ENCODE measurements around the gene POU3F3.

Gene POU3F3

DNA sequence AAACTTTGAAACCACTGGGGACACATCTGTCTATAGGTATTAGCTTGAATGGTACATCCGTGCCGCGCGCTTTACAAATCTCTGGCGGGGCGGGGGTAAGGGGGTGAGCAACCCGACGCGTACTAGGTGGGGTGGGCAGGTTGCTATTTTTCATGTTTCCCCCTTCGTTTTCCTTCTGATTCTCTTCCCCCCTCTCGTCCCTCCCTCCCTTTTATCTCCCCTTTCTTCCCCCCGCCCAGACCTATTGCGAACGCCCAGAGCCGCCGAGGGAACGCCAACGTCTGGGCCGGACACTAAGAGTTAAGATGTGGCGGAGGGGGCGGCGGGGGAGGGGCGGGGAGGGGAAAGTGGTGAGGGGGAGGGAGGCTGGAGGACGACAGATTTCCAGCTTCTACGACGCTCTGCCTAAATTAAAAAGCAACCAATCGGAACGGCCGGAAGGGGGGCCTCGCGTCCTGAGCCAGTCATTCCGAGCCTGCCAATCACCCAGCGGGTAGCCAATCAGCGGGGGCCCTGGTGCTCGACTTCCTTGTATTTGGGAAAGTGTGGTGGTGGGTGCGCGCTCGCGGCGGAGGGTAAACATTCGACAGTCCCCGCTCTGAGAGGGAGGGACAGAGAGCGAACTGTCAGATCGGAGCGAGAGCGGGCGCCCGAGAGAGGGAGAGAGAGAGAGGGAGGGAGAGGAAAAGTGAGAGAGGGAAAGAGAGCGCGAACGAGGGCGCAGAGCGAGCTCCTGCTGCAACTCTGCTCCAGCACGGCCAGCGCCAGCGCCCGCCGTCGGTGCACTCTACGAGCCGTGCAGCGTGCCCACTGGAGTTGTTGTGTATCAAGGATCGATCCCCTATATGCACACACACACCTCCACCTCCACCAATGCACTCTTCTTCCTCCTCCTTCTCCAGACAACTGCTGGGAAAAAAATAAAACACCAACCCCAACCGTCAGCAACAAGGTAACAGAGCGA, at the start of gene POU3F3:
TSS of gene POU3F3 (plus strand) at position 582 of the 964 bp plus-strand sequence. CDS start 1,396 bp downstream, outside the sequence.
- Histone ChIP-seq H3K4me1 (ENCODE audit: insufficient read depth, poor library complexity, severe bottlenecking) (no peaks in the 10 kb centered on the region), H3K27ac (ENCODE audit: poor library complexity, severe bottlenecking) (no peak within 1 kb of the TSS), H3K9me3 (ENCODE audit: severe bottlenecking) (no peaks in the 10 kb centered on the region), H3K36me3 (ENCODE audit: low read depth) (no peaks in the 10 kb centered on the region), H3K27me3 (ENCODE audit: insufficient read depth, poor library complexity, severe bottlenecking) (peaks cover 85% of the 10 kb centered on the region), H3K4me3 (ENCODE audit: severe bottlenecking) (no peak within 1 kb of the TSS)
- no peak for DNase-seq (ENCODE audit: low spot score)
- no peak for ATAC-seq (ENCODE audit: low read depth)
- TF ChIP-seq, protein P1, sequence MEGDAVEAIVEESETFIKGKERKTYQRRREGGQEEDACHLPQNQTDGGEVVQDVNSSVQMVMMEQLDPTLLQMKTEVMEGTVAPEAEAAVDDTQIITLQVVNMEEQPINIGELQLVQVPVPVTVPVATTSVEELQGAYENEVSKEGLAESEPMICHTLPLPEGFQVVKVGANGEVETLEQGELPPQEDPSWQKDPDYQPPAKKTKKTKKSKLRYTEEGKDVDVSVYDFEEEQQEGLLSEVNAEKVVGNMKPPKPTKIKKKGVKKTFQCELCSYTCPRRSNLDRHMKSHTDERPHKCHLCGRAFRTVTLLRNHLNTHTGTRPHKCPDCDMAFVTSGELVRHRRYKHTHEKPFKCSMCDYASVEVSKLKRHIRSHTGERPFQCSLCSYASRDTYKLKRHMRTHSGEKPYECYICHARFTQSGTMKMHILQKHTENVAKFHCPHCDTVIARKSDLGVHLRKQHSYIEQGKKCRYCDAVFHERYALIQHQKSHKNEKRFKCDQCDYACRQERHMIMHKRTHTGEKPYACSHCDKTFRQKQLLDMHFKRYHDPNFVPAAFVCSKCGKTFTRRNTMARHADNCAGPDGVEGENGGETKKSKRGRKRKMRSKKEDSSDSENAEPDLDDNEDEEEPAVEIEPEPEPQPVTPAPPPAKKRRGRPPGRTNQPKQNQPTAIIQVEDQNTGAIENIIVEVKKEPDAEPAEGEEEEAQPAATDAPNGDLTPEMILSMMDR (IDR thresholded peaks at IDR 0.05; ENCODE audit: poor library complexity, severe bottlenecking), result no peak

DNA sequence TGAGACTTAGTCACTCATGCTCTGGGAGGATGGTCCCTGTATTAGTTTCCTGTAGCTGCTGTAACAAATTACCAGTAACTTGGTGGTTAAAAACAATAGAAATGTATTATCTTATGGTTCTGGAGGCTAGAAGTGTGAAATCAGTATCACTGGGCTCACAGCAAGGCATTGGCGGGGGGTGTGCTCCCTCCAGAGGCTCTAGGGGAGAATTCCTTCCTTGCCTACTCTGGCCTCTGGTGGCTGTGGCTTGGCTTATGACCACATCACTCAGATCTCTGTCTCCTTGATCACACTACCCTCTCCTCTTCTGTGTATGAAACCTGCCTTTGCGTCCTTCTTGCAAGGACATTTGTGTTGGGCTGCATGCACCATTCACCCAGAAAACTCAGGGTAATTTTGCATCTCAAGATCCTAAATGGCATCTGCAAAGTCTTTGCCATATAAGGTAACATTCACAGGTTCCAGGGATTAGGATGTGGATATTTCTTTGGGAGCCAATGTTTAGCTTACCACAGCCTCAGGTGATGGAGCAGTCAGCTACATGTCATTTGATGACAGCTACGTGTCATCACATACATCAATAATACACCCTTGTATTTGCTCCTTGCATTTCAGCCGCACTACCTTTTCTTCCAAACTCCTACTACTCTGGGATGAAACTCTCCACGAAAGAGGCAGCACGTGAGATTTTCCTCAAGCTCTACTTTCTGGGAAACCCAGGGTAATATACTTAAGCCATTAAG, 49.6 kb upstream of the POU3F3 start:
- ATAC-seq (ENCODE audit: low read depth), result no peak
- no peak overlapping the region for H3K4me3 ChIP-seq (ENCODE audit: severe bottlenecking)
- H3K4me1 ChIP-seq (ENCODE audit: insufficient read depth, poor library complexity, severe bottlenecking), result no peaks in the 10 kb centered on the region
- H3K27ac ChIP-seq (ENCODE audit: poor library complexity, severe bottlenecking), result no peak overlapping the region
- no peaks in the 10 kb centered on the region for H3K9me3 ChIP-seq (ENCODE audit: severe bottlenecking)
- H3K27me3 ChIP-seq (ENCODE audit: insufficient read depth, poor library complexity, severe bottlenecking), result no peaks in the 10 kb centered on the region
- no peak for DNase-seq (ENCODE audit: low spot score)
- H3K36me3 ChIP-seq (ENCODE audit: low read depth), result no peaks in the 10 kb centered on the region
- TF ChIP-seq, protein P1 (IDR thresholded peaks at IDR 0.05; ENCODE audit: poor library complexity, severe bottlenecking), result peak; percentile 6

DNA sequence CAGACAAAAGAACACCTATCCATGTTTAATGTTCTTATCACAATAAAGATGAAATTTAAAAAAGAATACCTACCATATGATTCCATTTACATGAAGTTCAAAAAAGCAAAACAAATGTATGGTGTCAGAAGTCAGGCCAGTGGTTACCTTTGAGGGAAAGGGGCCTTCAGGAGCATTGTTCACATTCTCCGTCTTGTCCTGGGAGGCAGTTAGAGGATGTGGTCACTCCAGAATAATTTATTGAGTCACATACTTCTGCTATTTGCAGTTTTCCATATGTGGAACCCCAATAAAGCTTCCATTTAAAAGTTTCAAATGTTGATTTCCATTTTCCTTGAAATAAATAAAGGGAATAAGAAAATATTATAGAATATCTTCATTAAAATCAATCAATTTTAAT, 41.6 kb upstream of the POU3F3 start:
- no peak for ATAC-seq (ENCODE audit: low read depth)
- H3K4me1 ChIP-seq (ENCODE audit: insufficient read depth, poor library complexity, severe bottlenecking), result no peaks in the 10 kb centered on the region
- no peaks in the 10 kb centered on the region for H3K9me3 ChIP-seq (ENCODE audit: severe bottlenecking)
- TF ChIP-seq, protein P1 (IDR thresholded peaks at IDR 0.05; ENCODE audit: poor library complexity, severe bottlenecking), result no peak
- no peak overlapping the region for H3K27ac ChIP-seq (ENCODE audit: poor library complexity, severe bottlenecking)
- DNase-seq (ENCODE audit: low spot score), result no peak
- H3K4me3 ChIP-seq (ENCODE audit: severe bottlenecking), result no peak overlapping the region
- H3K27me3 ChIP-seq (ENCODE audit: insufficient read depth, poor library complexity, severe bottlenecking), result no peaks in the 10 kb centered on the region
- H3K36me3 ChIP-seq (ENCODE audit: low read depth), result no peaks in the 10 kb centered on the region

DNA sequence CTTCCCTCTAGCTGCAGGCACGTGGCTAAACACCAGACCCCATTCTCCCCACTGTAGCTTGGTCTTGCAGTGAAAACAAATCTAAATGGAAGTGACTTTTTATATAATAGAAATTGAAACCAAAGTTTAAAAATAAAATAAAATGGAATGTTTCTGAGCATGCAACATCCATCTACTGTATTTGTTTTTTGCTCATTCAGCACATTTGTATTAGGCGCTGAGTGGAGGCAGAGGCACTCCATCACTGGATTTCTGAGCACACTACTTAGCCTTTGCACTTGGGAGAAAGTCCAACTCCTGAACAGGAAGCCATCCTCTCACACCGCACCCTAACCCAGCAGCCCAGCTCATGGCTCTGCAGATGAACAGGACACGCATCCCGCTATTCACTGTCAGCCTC, 37.8 kb upstream of the POU3F3 start:
- DNase-seq (ENCODE audit: low spot score), result no peak
- Histone ChIP-seq H3K27ac (ENCODE audit: poor library complexity, severe bottlenecking) (no peak overlapping the region), H3K4me3 (ENCODE audit: severe bottlenecking) (no peak overlapping the region), H3K9me3 (ENCODE audit: severe bottlenecking) (no peaks in the 10 kb centered on the region), H3K4me1 (ENCODE audit: insufficient read depth, poor library complexity, severe bottlenecking) (no peaks in the 10 kb centered on the region), H3K27me3 (ENCODE audit: insufficient read depth, poor library complexity, severe bottlenecking) (no peaks in the 10 kb centered on the region), H3K36me3 (ENCODE audit: low read depth) (no peaks in the 10 kb centered on the region)
- TF ChIP-seq, protein P1 (IDR thresholded peaks at IDR 0.05; ENCODE audit: poor library complexity, severe bottlenecking), result no peak
- ATAC-seq (ENCODE audit: low read depth), result no peak
